LNCaP clone FGC (cell line): Measurements from ENCODE around the gene NOL9.
"Not testable (repeated sequence)": the region's sequence is repeated elsewhere in the genome, so short reads cannot be mapped to it uniquely, and the experiment has no call there.

Source experiments
- DNase-seq: peaks from one replicate; pipeline ENCODE4 v3.0.0-alpha.2; 2011; ENCODE audit warnings: low read depth
- H3K4me3 ChIP-seq: 2 replicates; pipeline ENCODE4 v1.5.1; 2011; ENCODE audit warnings: mild to moderate bottlenecking, low read depth, low read length, control low read depth
- TF ChIP-seq, protein P1 (sequence below): IDR thresholded peaks from 2 replicates; pipeline ENCODE4 v1.5.1; 2012; ENCODE audit warnings: mild to moderate bottlenecking; ENCODE audit not compliant: control insufficient read depth, insufficient read depth; ENCODE audit errors: extremely low read depth

NOL9 gene

DNA sequence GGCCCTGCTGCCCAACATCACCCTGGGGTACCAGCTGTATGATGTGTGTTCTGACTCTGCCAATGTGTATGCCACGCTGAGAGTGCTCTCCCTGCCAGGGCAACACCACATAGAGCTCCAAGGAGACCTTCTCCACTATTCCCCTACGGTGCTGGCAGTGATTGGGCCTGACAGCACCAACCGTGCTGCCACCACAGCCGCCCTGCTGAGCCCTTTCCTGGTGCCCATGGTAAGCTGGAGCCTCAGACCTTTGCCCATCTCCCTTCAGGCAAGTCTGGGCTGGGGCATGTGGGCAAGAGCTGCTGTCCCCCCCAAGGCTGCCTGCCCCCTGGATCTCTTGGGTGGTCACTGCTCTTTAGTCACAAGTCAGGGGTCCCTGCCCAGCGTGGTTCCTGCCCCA lies 16.7 kb upstream of the NOL9 start:
- TF ChIP-seq, protein P1, sequence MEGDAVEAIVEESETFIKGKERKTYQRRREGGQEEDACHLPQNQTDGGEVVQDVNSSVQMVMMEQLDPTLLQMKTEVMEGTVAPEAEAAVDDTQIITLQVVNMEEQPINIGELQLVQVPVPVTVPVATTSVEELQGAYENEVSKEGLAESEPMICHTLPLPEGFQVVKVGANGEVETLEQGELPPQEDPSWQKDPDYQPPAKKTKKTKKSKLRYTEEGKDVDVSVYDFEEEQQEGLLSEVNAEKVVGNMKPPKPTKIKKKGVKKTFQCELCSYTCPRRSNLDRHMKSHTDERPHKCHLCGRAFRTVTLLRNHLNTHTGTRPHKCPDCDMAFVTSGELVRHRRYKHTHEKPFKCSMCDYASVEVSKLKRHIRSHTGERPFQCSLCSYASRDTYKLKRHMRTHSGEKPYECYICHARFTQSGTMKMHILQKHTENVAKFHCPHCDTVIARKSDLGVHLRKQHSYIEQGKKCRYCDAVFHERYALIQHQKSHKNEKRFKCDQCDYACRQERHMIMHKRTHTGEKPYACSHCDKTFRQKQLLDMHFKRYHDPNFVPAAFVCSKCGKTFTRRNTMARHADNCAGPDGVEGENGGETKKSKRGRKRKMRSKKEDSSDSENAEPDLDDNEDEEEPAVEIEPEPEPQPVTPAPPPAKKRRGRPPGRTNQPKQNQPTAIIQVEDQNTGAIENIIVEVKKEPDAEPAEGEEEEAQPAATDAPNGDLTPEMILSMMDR: no peak
- H3K4me3 ChIP-seq: no peak overlapping the region
- no peak for DNase-seq

DNA sequence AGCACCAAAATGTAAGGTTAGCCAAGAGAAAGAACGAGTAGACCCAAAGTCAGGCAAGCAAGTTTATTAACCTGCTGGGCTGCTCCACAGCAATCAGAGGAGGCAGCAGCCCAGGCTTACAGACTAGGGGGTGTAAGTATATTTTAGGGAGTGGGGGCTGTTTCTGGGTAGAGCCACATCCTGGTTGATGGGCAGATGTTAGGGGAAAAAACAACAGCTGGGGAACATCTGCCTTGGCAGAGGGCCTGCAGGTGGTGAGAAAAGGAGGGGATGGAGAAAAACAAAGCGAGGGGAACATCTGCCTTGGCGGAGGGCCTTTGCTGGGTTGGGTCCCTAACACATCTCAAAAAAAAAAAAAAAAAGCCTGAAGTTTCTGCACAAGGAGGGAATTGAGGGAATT lies 15.8 kb upstream of the NOL9 start:
- no peak for DNase-seq
- no peak overlapping the region for H3K4me3 ChIP-seq
- TF ChIP-seq, protein P1: no peak

DNA sequence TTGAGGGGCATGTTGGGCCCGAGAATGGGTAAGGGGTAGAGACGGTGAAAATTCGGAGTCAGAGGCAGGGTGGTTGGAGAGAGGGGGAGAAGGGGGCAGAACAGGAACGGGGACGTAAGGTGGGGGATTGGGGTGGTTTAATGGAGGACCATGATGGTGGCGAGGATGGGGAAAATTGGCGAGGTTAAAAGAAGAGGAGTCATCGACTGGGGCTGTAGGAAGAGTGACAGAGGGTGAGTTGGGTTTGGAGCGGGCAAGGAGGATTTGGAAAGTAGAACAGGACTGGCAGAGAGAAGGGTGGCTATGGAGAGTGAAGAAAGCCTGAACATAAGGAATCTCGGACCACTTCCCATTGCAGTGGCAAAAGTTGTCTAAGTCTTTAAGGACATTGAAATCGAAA lies 14.7 kb upstream of the NOL9 start:
- H3K4me3 ChIP-seq: no peak overlapping the region
- no peak for DNase-seq
- TF ChIP-seq, protein P1: no peak

DNA sequence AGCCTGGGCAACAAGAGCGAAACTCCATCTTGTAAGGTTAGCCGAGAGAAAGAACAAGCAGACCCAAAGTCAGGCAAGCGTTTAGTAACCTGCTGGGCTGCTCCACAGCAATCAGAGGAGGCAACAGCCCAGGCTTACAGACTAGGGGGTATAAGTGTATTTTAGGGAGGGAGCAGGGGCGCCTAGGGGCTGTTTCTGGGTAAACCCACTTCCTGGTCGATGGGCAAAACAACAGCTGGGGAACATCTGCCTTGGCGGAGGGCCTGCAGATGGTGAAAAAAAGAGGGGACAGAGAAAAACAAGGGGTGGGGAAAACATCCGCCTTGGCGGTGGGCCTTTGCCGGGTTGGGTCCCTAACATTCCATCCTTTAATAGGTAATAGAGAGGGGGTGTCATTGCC lies 6.0 kb upstream of the NOL9 start:
- no peak overlapping the region for H3K4me3 ChIP-seq
- DNase-seq: no peak
- TF ChIP-seq, protein P1: no peak

DNA sequence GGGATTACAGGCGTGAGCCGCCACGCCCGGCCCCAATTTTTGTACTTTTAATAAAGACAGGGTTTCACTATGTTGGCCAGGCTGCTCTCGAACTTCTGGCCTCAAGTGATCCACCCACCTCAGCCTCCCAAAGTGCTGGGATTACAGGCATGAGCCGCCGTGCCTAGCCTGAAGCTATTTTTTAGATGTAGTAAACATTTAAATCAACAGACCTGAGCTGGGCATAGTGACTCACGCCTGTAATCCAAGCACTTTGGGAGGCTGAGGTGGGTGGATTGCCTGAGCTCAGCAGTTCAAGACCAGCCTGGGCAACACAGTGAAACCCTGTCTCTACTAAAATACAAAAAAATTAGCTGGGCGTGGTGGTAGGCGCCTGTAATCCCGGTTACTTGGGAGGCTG lies 4.8 kb upstream of the NOL9 start:
- DNase-seq: not testable (repeated sequence)

DNA sequence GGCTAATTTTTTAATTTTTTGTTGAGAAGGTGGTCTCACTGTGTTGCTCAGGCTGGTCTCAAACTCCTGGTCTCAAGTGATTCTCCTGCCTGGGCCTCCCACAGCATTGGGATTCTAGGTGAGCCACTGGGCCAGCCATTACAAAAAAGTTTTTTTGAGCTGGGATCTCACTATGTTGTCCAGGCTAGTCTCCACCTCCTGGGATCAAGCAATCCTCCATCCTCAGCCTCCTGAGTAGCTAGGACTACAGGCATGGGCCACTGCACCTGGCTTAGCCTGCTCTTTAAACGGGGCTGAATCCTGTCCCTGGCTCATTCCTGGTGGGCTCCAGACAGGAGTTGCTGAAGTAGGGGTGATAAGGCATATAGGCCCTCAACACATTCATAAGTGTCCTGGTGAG lies 3.3 kb upstream of the NOL9 start:
- no peak overlapping the region for H3K4me3 ChIP-seq
- TF ChIP-seq, protein P1: no peak
- no peak for DNase-seq

More for the DNA sequence above, 4.8 kb upstream of the NOL9 start:
- H3K4me3 ChIP-seq: not testable (repeated sequence)

DNA sequence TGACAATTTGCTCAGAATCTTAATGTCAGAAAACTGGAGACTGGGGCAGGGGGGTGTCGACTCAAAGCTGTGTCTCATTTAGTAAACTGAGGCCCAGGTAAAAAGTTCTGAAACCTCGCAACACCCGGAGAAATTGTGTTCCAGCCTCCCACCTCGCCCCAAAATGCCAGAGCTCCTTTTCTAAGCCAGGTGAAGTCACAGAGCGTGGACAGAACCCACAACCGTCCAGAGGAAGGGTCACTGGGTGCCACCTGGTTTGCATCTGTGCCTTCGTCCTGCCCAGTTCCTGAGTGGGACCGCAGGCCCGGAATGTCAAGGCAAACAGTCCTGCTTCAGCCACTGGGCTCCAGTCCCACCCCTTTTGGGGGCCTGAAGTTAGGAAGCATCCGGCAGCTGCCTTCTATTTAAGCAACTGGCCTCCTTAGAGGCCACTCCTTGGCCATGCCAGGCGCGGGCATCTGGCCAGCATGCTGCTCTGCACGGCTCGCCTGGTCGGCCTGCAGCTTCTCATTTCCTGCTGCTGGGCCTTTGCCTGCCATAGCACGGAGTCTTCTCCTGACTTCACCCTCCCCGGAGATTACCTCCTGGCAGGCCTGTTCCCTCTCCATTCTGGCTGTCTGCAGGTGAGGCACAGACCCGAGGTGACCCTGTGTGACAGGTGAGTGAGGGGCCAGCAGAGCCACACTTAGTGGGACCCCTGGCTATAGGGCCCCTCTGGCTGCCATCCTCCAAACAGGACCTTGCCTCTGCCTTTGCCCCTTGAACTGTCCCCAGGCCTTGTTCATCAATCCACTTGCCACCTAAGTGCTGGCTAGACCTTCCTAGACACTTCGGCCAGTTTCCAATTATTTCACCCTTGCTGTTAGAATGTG lies 830 bp upstream of the NOL9 start, which contains the start of gene TAS1R1:
TAS1R1 (plus strand) TSS at position 401 of the 872 bp plus-strand sequence; CDS start at position 468, 67 bp downstream.
- peak; percentile 19 for DNase-seq
- TF ChIP-seq, protein P1: no peak
- peak within 1 kb of the TSS; percentile 88 for H3K4me3 ChIP-seq
